HG03432 (cell line): ENCODE measurements around the gene MRPS18B.

Experiments
- ATAC-seq: cut with Tn5 transposase; IDR thresholded peaks from one replicate; pipeline ENCODE4 v1.9.1; 2021; ENCODE audit warnings: mild to moderate bottlenecking, moderate library complexity; ENCODE audit not compliant: unreplicated experiment

MRPS18B gene

DNA sequence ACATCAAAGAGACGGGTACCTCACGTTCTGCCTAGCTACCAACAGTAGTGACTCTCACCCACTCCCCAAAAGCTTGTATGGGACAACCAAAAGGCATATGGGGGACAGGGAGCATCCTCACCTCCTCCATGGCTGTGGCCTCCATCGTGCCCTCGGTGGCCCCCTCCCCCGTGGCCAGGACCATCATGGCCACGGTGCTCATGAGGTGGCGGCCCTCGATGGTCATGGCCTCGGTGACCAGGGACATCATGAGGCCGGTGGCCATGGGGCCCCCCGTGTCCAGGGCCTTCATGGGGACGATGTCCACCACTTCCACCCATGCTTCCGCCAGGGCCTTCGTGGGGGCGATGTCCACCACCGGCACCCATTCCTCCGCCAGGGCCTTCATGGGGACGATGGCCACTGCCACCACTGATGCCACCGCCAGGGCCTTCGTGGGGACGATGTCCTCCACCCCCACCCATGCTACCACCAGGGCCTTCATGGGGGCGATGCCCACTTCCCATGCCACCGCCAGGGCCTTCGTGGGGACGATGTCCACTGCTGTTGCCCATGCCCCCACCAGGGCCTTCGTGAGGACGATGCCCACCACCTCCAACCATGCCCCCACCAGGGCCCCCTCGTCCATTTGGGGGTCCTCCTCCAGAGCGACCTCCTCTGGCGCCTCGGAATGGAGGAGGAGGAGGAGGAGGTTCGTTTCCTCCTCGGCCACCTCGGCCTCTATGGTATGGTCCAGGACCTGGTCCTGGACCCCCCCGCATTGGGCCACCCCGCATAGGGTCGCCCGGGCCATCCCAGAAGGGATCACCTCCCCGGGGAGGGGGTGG, 15.6 kb upstream of the MRPS18B start:
- no peak for ATAC-seq

DNA sequence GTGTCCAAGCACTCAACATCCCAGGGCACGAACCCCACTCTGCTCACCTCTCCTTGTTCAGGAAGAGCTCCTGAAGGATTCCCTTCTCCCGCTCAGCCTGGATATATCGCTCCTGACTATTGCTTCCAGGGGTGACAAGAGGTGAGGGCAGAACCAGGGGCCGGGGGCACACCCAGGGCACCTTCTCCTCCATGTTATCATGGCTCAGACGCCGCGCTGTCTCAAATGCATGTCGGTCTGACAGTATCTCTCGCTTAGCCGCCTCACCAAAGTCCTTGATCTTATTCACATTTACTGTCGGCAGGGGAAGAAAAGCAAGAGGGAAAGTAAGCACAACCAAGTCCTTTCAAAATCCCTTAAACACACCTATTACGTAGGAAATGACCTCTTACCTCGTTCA, 13.7 kb upstream of the MRPS18B start:
- ATAC-seq: no peak

DNA sequence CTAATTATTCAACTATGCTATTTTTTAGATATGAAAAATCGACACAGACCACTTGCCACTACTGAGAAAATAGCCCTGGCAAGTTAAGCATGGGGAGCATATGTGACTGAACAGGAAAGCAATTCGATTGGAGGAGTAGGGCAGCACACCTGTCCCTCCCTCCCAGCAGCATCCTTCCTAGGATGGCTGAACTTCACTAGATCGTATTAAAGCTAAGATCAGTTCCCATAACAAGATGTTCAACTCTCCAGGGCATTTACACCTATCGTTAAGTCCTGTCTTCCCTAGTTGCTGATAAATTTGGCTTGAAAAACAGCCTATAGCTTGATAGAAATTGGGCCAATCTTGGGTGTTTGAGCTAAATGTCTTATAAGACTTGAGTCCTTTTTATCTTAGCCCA, 7.6 kb upstream of the MRPS18B start:
- no peak for ATAC-seq

DNA sequence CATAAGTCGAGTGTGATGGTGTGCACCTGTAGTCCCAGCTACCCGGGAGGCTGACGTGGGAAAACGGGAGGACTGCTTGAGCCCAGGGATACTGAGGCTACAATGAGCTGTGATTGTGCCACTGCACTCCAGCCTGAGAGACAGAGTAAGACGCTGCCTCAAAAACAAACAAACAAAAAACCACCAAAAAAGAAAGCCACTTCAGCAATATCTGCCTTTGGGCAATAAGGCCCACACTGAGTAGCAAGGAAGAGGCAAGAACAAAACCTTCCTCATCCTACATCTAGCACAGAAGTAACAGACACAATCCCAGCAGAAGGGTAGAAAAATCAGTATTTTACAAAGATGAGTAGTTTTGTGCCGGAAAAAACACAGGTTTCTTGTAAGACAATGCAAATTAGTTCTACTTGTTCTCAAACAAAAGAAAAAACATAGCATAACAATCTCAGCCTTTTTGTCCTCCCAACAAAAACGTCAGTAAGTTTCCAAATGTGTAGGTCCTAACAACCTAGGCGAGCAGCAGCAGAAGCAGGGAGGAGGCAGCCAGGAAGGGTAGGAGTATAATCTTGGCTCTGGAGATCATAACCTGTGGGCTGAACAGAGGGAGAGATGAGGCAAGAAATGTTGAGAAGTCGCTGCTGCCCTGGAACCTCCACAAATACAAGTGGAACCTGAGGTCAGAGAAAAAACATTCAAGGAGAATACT, 6.3 kb upstream of the MRPS18B start:
- no peak for ATAC-seq

DNA sequence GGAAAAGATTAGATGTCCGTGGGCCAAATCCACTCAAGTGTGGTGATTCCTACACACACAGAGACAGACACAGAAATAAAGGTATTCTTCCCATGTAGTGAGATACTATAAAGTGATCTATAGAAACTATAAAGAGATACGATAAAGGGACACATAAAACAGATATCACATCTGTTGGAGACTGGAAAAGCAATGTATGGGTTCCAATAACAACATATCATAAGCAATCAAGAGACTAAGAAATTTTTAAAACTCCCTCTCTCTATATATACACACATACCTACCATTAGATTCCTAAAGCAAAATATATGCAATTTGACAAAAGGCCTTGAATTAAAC, 5.8 kb upstream of the MRPS18B start:
- no peak for ATAC-seq

DNA sequence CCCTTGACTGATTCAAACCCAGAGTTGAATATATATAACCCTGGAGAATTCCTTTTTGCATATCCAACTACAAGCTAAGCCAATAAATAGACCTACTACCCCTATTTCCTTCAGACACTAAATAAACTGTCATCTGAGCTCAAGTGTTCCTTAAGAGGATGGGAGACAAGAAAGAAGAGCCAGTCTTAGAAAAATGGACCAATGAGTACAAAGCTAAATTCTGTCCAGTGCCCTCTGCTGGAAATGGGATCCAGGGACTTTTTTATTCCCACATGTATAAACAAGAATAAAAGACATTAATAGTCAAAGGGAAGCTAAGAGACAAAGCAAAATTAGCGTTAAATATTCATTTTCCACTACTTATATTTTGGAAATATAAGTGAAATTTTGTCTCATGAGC, 5.4 kb upstream of the MRPS18B start:
- ATAC-seq: no peak

DNA sequence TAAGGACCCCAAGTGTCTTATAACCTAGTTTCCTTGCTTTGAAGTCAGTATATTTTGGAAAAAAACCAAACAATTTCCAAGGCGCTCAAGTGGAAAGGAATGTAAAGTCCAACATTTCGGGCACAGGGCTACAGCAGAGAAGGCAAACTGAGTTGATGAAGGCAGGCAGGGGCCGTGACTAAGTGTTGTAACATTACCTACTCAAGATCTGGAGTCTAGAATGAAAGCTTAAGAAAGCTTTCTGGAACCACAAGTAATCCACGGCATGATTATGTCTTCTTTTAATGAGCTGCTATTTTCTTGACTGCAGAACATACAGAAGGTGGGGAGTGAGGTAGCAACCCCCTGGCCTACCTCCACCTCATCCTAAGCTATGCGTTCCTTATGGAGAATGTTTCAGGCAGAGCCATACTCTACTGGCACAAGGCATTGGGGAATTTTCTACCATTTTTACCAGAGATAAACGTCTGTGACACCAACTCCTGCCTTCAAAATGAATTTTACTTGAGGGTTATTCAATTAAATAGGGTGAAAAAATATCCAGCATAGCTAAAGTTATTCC, 4.9 kb upstream of the MRPS18B start:
- no peak for ATAC-seq

DNA sequence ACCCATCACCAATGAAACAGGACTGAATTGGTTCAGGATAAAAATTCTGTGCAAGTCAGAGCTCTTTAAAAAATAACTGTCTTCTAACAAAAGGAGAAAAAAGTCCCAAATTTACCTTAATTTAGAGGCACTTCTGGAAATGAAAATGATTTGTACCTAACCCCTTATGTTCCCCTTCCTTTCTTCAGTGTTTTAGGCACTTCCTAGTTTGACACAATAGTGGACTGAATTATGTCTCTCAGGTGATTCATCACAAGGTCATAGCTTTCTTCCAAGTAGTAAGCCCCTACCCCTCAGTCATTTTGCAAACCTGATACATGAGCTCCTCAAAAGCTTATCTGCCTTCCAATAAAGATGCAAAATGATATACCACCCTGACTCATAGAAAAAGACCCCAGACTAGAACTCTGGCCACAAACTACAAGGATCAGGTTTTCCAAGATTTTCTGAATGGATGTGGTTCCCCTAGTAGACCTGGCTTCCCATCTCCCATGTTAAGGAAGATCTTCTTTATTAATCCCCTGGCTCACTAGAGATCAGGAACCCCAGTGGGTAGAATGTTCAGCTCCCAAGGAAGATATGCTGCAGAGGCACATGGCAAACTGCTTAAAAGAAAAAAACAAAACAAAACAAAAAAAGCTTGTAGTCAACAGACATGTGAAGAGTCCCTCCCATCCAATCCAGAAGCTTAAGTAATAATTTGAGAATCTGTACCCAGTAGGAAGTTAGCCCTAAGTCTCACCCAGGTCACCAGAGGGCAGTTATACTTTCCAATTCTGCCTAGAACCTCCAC, 4.2 kb upstream of the MRPS18B start:
- no peak for ATAC-seq

DNA sequence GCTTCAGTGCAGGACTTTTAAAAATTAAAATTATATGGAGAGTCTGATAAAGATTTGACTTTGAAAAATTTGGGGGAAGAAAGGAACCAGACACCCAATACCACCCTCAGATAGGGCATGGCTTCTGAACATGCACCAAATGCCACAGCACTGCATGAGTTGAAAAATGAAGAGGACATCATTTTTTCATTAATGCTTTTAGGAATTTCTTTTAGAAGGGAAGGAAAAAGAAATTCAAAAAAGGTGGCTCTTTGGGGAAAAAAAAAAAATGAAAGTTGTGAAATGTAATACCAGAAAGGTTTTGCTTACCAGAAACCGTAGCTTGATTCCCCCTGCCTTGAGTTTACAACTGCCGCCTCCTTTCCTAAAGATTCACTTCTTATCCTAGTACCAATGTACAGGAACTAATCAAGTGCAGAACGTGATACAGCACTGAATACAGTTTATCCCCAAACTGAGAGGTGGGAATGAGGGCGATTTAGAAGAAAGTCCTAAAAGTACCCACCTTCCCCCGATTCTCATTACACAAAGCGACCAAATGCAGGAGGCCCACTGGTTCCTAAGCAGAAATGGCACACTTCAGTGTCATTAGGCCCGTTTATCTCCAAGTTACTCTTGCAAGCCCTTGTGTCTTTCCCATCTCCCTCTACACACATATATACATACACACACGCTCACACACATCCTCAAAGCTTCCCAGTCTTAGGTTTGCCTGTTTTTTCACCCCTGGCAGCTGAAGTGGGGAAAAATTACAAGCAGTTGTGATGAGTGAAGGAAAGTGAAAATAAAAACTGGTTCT, 3.4 kb upstream of the MRPS18B start:
- ATAC-seq: no peak

DNA sequence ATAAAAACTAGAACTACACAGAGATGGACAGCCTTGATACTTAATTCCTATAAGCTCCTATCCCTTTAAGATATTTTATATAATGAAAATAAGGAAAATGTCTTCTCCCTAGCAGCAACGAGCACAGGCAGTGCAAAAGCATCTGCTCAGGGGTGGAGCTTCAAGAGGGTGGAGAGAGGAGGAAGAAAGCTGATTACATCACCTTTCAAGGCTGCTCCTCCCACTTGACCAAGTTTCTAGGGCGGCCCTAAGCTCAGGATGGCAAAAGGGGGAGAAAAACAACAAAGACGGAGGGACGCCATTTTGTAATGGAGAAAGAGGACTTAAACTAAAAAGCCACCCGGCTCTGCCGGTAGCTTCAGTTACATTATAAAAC, 2.8 kb upstream of the MRPS18B start:
- peak; percentile 39 for ATAC-seq

DNA sequence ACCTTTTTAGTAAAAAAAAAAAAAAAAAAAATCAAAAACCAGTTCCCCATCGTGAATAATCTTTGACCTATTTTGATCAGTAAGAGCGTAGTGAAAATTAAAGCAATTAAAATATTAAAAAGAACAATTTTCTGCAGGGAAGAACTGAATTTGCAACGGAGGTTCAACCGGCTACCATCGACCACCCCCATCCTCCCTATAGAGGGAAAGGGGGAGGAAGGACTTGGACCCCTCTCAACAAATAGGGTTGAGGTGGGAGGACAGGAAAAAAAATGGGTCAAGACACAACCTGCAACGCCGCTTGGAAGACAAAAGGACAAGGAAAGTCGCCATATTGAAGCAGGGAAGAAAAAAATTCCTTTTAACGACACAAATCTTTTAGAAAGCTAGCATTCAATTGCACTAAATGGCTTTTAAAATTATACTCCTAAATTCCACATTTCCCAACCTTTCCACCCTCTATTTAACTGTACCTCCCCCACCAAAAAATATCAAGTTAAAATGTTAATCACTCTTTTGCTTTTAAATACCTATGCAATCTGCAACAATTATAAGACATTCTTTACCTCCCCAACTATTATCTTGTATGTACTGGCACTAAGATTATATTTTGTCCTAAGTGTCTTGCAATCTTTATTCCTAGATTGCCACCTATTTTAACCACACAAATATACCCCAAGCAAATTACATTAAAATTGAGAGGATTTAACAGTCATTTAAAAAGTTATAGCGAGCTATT, 2.3 kb upstream of the MRPS18B start:
- no peak for ATAC-seq

DNA sequence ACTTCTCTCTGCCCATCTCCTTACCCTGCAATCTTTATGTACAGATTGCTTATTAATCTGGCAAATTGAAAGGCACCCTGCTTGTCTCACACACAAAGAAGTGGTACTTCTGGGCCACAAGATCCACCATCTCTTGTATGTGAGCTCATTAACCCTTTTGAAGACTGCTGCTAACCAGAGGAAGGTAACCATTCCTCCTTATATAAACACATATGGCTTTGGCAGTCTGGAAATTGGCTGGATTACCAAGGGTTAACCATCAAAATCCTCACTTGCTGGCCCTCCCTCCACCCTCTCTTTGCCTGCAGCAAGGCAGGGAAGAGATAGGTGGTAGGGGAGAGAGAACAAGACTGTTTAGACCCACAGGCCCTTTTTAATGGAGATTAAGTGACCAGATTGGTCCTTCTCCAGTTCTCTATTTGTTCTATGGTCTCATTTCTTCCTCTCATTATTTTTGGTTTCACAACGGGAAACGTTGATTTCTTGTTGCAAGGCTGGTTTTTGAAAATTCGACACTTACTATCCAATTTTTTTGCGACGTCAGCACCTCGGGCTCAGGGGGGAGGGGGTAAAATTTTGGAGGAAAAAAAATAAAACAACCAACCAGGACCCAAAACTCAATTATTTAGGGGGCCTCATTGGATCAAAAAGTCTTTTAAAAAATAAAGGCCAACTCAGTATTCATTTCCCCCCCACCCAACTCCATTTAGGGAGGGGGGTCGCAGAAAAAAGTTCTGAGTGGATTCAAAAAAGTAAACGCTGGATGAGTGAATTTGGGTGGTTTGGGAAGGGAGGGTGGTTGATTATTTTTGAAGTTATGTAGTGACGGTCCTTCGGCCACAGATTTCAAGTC, 1.5 kb upstream of the MRPS18B start:
- ATAC-seq: no peak

DNA sequence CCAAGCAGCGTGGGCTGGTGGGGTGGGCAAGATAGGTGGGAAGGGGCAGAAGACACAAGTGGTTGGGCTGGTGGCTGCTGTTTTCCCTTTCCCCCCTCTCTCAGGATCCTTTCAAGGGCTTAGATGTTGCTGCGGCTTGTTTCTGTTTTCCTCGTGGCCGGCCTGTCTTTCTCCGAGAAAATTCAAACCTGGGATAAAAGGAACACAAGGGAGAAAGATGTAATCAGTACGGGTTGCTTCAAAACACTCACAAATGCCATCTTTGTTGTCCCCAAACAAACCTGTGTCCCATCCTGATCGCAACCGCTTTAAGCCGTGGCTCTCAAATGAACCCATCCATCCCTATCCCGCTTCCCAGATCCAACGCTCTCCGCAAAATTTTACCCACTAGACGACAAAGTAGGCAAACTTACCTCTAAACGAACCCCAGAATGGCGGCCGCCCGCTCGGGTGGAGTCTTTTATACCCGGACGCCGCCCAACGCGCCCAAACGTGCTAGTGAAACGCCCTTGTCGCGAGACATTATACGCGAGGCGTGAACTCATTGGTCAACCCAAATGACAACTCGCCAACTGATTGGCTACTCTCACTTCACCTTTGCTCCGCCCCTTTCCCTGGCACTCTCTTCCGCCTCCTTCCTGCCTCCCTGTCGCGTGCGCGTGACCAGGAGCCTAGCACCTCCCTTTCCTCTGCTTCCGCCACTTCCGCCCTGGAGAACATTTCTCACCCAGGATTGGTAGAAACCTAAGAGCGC, 652 bp upstream of the MRPS18B start, which contains the start of gene PPP1R10:
TSS of gene PPP1R10 (minus strand) at position 433 of the 754 bp plus-strand sequence. CDS start 7,299 bp downstream, outside the sequence.
- ATAC-seq: peak; percentile 80

DNA sequence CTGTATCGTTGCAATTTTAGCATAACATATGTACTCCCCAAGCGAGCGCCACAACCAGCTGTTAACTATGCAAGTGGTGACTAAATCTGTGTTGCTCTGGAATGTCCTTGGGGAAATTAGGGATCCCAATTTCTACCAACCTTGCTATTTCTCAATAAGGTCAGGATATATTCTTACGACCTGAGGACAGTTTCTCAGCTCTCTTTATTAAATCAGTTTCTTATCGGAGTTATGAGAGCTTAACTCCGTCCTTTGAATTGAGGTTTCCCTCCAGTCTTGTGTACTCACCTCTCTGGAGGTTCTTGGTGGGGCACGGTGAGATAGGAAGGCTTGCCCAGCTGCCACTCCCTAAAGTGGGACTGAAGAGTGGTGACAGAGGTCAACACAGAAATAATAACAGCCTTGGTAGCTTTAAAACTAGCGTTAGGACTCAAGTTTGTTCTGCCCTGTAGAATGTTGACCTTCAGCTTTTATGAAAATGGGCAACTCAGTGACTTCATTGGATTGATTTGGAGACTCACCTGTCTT, 694 bp downstream of the MRPS18B start:
- no peak for ATAC-seq

DNA sequence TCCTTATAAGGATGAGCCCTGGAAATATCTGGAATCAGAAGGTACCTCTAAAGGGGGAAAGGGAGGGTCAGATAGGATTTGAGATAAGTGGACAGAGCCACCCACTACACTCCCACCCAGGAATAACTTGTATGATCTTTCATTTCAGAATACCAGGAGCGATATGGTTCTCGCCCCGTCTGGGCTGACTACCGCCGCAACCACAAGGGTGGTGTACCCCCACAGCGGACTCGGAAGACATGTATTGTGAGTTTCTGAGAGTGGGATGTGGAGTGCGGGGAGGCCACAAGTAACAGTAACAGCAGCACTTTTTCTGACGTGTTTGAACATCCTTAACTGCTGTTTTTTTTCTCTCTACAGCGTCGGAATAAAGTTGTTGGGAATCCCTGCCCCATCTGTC, 1.9 kb downstream of the MRPS18B start:
- no peak for ATAC-seq

DNA sequence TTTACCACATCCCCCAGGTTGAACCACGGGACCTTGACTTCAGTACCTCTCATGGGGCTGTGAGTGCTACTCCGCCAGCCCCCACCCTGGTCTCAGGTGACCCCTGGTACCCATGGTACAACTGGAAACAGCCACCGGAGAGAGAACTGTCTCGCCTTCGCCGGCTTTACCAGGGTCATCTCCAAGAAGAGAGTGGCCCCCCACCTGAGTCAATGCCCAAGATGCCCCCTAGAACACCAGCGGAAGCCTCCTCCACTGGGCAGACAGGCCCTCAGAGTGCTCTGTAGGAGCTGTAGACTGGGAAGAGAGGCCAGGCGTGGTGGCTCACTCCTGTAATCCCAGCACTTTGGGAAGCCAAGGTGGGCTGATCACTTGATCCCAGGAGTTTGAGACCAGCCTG, 7.9 kb downstream of the MRPS18B start:
- no peak for ATAC-seq

DNA sequence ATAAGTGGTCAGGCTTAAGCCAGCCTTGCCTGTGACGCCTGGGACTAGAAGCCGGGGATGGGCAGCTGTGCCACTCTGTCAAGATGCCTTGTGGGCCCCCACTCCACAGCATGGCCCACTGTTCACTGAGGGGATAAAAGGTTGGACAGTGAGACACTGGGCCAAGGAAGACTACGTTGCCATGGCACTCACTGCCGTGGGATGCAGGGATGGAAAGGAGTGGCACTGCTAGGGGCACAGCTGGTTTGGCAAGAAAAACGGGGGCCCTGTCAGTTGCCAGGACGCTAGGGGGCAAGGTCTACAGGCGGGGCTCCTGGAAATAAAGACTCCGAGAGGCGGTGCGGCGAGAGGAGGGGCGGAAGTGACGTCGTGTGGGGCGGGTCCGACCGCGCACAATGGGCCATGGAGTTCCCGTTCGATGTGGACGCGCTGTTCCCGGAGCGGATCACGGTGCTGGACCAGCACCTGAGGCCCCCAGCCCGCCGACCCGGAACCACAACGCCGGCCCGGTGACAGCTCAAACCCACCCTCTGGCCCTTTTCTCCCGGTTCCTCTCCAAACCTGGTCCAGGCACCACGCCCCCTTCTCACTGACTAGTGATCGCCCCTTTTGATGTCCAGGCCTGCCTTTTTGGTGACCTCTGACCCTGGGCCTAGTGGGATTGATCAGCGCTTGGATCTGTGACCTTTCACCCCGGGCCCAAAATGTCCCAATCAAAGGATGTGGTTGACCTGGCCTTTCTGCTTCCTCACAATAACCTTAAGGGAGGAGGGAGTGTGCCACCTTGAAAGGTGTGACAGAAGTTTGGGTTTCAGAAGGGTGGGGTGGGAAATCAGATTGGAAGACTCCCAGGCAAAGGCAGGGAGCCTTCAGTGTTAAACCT, 9.1 kb downstream of the MRPS18B start, which contains the start of gene ATAT1:
TSS of gene ATAT1 (plus strand) at position 391 of the 883 bp plus-strand sequence.
- ATAC-seq: peak; percentile 90
